ENCODE results near the gene ZNF438.
"Not testable (repeated sequence)": the region's sequence is repeated elsewhere in the genome, so short reads cannot be mapped to it uniquely, and the experiment has no call there.

Gene ZNF438

GRCh38 chr10:30949218-30949617 is 82.4 kb downstream of the ZNF438 start:
- DNase-seq (ENCODE audit: low read depth in 2 of 3, low spot score in 2 of 3): not testable (repeated sequence)

- DNase-seq (ENCODE audit: low read depth in 2 of 3, low spot score in 2 of 3): no peak
These were observed 87.7 kb downstream of the ZNF438 start for GRCh38 chr10:30944005-30944404.

- no peak for DNase-seq (ENCODE audit: low read depth in 2 of 3, low spot score in 2 of 3)
These were observed 88.2 kb downstream of the ZNF438 start for GRCh38 chr10:30943451-30943850.

DNA sequence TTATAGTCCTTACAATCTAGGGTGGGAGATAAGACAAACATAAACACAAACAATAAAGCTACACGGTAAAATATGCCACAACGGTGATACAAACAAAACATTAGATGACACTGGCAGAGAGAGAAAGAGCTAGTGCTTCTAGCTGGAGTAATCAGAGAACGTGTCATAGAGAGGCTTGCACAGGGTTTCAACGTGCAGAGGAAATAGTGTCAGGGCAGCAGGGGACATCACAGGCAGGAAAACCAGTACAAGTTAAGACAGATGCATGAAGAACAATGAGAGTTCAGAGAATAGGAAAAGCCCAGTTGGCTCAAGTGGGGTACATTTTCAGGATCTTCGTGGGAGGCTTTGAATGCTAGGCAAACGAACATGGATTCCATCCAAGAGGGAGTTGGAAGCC is 91.4 kb downstream of the ZNF438 start:
- no peak for DNase-seq (ENCODE audit: low read depth in 2 of 3, low spot score in 2 of 3)

- no peak for DNase-seq (ENCODE audit: low read depth in 2 of 3, low spot score in 2 of 3)
These were observed 91.9 kb downstream of the ZNF438 start for GRCh38 chr10:30939643-30940251.

GRCh38 chr10:30935078-30935477 is 96.6 kb downstream of the ZNF438 start:
- DNase-seq (ENCODE audit: low read depth in 2 of 3, low spot score in 2 of 3): no peak

DNA sequence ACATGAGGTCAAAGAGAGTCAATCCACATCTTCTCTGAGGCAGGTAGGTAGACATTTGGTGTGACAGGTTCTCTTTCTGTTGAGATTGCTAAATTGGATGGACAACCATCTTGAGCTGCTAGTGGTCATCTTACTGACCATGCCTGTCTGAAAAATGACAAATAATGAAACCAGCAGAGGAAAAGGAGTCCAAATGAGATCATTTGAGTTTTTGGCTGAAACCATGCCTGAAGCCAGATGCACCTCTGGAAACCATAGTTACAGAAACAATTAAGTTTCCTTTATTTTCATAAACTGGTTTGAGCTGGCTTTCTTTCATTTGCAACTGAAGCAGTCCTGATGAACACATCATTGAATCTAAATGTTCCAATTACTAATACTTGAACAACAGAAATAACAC is 100.6 kb downstream of the ZNF438 start:
- no peak for DNase-seq (ENCODE audit: low read depth in 2 of 3, low spot score in 2 of 3)

DNA sequence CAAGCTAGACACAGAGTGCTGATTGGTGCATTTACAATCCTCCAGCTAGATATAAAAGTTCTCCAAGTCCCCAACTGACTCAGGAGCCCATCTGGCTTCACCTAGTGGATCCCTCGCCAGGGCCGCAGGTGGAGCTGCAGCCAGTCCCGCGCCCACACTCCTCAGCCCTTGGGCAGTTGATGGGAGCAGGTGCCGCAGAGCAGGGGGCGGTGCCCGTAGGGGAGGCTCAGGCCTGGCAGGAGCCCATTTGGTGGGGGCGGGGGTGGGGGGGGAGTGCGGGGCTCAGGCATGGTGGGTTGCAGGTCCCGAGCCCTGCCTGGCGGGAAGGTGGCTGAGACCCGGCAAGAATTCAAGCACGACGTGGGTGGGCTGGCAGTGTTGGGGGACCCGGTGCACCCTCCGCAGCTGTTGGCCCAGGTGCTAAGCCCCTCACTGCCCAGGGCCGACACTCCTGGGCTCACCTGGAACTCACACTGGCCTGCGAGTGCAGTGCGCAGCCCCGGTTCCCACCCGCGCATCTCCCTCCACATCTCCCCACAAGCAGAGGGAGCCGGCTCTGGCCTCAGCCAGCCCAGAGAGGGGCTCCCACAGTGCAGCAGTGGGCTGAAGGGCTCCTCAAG is 101.7 kb downstream of the ZNF438 start:
- DNase-seq (ENCODE audit: low read depth in 2 of 3, low spot score in 2 of 3): no peak

DNA sequence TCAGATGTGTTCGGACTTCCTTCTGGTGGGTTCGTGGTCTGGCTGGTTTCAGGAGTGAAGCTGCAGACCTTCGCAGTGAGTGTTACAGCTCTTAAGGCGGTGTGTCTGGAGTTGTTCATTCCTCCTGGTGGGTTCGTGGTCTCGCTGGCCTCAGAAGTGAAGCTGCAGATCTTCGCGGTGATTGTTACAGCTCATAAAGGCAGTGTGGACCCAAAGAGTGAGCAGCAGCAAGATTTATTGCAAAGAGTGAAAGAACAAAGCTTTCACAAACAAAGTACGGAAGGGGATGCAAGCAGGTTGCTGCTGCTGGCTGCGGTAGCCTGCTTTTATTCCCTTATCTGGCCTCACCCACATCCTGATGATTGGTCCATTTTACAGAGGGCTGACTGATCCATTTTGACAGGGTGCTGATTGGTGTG is 102.3 kb downstream of the ZNF438 start:
- not testable (repeated sequence) for DNase-seq (ENCODE audit: low read depth in 2 of 3, low spot score in 2 of 3)

DNA sequence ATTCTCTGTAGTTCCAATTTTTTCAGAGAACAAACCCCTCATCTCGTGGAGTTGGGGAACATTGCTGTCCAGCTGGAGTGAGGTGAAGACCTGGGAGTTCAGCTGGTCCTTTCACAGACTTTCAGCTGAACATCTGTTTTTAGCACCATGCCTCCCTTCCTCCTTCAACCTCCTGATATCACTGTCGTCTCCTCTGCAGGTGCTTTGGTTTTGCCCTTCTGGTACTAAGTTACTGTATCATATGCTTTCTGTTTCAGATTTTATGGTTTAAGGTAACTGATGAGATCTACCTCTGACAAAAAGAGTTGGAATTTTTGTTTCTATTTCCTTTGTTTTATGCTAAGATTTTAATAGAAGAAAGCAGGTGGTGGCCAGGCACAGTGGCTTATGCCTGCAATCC is 102.9 kb downstream of the ZNF438 start:
- DNase-seq (ENCODE audit: low read depth in 2 of 3, low spot score in 2 of 3): no peak

DNA sequence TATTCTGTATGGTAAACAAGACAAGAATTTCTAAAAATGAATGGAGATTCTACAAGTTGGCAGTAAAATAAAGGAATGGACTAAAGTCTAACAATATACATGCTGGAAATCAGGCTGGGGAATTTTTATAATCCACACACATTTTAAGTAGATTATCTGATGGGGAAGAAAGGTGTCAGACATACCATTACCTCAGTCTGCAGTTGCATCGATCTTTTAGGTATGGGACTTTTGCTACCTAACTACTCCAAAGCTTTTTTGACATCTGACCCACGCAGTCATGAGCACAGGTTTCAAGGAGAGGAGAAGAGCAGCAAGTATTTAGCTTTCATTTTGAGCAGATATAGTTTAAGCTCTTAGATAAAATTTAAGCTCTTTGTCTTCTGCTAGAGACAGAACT is 113.0 kb downstream of the ZNF438 start:
- DNase-seq (ENCODE audit: low read depth in 2 of 3, low spot score in 2 of 3): no peak

- no peak for DNase-seq (ENCODE audit: low read depth in 2 of 3, low spot score in 2 of 3)
These were observed 113.9 kb downstream of the ZNF438 start for GRCh38 chr10:30917789-30918188.

DNA sequence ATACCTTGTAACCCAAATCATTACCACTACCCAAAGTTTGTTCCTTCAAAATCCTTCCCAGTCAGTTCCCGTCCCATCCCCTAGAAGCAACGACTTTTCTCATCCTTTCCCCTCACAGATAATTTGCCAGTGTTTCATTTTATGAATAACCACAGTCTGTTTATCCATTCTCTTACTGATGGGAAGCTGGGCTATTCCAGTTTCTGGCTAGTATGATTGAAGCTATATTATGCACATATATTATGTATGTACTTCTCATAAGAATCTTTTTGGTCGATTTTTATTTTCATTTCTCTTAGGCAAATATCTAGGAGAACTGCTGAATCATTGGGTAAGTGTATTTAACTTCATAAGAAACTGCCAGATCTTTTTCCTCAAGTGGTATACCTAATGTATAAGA is 114.6 kb downstream of the ZNF438 start:
- no peak for DNase-seq (ENCODE audit: low read depth in 2 of 3, low spot score in 2 of 3)

DNA sequence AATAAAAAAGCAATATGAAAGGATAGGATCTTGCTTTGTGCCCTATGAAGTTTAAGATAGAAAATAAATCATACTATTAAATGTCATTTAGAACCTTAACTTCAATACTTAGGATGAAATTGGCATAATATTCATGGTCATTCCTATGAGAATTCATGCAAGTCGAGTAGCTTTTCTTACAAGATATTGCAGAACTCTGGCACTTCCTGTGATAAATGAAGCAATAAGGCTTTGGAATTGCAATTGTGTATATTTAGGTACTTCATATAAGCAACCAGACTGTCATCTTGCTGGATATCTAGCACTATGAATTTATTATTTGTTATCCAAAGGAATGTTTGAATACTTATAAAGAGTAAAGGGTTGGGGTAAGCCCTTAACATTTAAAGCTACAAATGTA is 116.5 kb downstream of the ZNF438 start:
- DNase-seq (ENCODE audit: low read depth in 2 of 3, low spot score in 2 of 3): no peak

DNA sequence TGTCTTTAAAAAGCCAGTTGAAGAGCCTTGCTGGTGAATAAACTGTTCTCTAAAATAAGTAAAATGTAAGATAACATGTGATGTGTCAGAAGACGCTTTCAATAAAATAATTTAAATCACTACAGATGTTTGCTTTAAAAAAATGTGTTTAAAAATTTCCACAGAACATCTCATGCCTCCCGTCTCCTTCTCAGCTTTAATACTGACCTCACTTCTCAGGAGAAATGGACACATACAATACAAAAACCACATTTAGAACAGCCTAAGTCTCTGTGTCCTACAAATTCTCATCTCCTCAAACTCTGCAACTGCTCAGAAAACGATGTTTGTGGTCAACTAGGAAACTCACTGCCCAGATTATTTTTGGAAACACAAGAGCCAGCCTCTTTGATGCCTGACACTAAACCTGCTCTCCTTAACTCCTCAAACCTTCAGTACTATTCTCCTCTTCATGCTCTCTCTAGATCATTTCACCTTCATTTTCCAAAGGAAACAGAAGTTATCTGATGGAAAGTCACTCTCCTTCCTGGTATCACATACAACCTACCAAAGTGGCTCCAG is 120.3 kb downstream of the ZNF438 start:
- DNase-seq (ENCODE audit: low read depth in 2 of 3, low spot score in 2 of 3): no peak

GRCh38 chr10:30903397-30904138 is 128.1 kb downstream of the ZNF438 start:
- no peak for DNase-seq (ENCODE audit: low read depth in 2 of 3, low spot score in 2 of 3)

GRCh38 chr10:30902621-30903396 is 128.9 kb downstream of the ZNF438 start:
- no peak for DNase-seq (ENCODE audit: low read depth in 2 of 3, low spot score in 2 of 3)

DNA sequence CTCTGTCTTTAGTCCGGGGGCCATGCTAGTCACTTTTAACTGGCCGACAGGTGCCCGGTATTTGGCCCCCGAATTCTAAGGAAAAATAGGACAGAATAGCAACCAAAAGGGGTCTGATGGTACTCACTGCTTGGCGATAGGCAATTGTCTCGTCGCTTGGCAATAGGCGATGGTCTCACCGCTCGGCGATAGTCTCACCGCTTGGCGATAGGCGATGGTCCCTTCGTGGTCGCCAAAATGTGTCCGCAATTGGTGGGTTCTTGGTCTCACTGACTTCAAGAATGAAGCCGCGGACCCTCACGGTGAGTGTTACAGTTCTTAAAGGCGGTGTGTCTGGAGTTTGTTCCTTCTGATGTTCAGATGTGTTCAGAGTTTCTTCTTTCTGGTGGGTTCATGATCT is 130.2 kb downstream of the ZNF438 start:
- DNase-seq (ENCODE audit: low read depth in 2 of 3, low spot score in 2 of 3): not testable (repeated sequence)

DNA sequence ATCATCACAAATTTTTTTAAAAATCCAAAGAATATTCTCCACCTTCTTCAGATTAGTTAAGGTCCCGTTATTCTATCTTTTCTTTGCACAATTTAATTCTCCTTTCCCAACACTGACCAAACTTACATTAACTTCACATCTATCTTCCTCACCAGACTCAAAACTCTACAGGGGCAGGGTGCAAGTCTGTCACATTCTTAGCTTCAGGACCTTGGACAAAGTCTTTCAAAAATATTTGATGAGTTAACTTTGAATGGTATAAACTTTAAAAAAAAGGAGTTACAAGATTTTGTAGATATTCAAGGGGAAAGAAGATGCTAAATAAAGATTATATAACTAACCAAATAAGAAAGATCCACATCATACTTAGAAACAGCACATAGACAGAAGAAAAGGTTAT is 132.7 kb downstream of the ZNF438 start:
- DNase-seq (ENCODE audit: low read depth in 2 of 3, low spot score in 2 of 3): no peak

- DNase-seq (ENCODE audit: low read depth in 2 of 3, low spot score in 2 of 3): no peak
These were observed 134.1 kb downstream of the ZNF438 start for GRCh38 chr10:30897547-30897946.

DNA sequence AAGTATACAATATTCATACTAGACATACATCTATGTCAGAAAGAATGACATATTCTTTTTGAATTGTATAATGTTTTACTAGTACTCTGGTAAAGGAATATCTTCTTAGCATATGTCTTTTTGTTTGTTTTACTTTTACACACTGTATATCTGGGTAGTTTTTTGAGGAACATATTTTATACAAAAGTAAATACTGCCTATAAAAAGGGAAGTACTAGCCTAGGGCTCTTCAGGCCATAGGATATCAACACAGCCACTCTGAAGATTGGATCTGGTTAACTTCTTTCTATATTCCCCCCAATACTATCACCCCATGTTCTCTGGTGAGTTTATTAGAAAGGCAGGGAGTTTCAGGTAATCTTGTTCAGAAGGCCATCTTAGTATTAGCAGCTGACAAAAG is 134.6 kb downstream of the ZNF438 start:
- DNase-seq (ENCODE audit: low read depth in 2 of 3, low spot score in 2 of 3): no peak
